Osteocyte (in vitro differentiated cells): ENCODE measurements around the gene FAM162A. TPM values are rescaled to one million over a fixed set of nuclear protein-coding genes. Genes with fewer than 3 reads are reported as not detected.

Source experiments
- DNase-seq: peaks from one replicate; pipeline ENCODE4 v3.0.0; 2021; ENCODE audit warnings: mixed read lengths; ENCODE audit not compliant: unreplicated experiment; ENCODE audit errors: extremely low spot score
- H3K27ac Mint-ChIP-seq: one replicate; pipeline ENCODE4 v1.8.0; 2021; ENCODE audit warnings: mild to moderate bottlenecking, mixed read lengths; ENCODE audit not compliant: unreplicated experiment
- H3K27me3 Mint-ChIP-seq: one replicate; pipeline ENCODE4 v1.8.0; 2021; ENCODE audit warnings: mixed read lengths; ENCODE audit not compliant: unreplicated experiment
- H3K36me3 Mint-ChIP-seq: one replicate; pipeline ENCODE4 v1.8.0; 2021; ENCODE audit warnings: mixed read lengths; ENCODE audit not compliant: unreplicated experiment
- H3K4me1 Mint-ChIP-seq: one replicate; pipeline ENCODE4 v1.8.0; 2021; ENCODE audit warnings: mixed read lengths; ENCODE audit not compliant: unreplicated experiment
- H3K4me3 Mint-ChIP-seq: one replicate; pipeline ENCODE4 v1.8.0; 2021; ENCODE audit warnings: mild to moderate bottlenecking, moderate library complexity, mixed read lengths; ENCODE audit not compliant: unreplicated experiment
- H3K9me3 Mint-ChIP-seq: one replicate; pipeline ENCODE4 v1.8.0; 2021; ENCODE audit warnings: mixed read lengths; ENCODE audit not compliant: unreplicated experiment
- total RNA-seq: library from RNA; stranded (reverse); gene quantifications from 2 replicates; pipeline ENCODE4 v1.2.1, GENCODE V29; 2021
- TF ChIP-seq, protein P1 (sequence below): fragments of 200-600 bp; sonication (generic); IDR thresholded peaks from 2 replicates; pipeline ENCODE4 v1.5.0; 2021; ENCODE audit warnings: antibody characterized with exemption, mild to moderate bottlenecking, moderate library complexity

FAM162A gene
- total RNA-seq, 1 donor from 2014 or later = 34.3 TPM

DNA sequence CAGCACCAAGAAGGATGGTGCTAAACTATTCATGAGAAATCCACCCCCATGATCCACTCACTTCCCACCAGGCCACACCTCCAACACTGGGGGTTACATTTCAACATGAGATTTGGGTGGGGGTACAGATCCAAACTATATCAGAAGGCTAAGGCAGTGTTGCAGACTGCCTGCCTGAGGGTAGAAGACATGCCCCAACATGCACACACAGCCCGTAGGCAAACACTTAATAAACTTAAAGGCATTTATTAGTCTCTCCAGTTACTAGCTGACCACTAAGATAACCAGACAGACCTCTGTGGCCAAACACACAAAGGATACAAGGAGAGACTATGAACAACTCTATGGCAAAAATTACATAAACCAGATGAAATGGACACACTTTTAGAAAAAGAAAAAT is 10.2 kb downstream of the FAM162A start:
- H3K4me1 Mint-ChIP-seq = peaks cover 4% of the 10 kb centered on the region
- TF ChIP-seq, protein P1, sequence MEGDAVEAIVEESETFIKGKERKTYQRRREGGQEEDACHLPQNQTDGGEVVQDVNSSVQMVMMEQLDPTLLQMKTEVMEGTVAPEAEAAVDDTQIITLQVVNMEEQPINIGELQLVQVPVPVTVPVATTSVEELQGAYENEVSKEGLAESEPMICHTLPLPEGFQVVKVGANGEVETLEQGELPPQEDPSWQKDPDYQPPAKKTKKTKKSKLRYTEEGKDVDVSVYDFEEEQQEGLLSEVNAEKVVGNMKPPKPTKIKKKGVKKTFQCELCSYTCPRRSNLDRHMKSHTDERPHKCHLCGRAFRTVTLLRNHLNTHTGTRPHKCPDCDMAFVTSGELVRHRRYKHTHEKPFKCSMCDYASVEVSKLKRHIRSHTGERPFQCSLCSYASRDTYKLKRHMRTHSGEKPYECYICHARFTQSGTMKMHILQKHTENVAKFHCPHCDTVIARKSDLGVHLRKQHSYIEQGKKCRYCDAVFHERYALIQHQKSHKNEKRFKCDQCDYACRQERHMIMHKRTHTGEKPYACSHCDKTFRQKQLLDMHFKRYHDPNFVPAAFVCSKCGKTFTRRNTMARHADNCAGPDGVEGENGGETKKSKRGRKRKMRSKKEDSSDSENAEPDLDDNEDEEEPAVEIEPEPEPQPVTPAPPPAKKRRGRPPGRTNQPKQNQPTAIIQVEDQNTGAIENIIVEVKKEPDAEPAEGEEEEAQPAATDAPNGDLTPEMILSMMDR = no peak
- no peak for DNase-seq
- peaks cover 10% of the 10 kb centered on the region for H3K36me3 Mint-ChIP-seq
- no peak overlapping the region for H3K4me3 Mint-ChIP-seq
- no peak overlapping the region for H3K27ac Mint-ChIP-seq
- no peaks in the 10 kb centered on the region for H3K27me3 Mint-ChIP-seq
- H3K9me3 Mint-ChIP-seq = no peaks in the 10 kb centered on the region

DNA sequence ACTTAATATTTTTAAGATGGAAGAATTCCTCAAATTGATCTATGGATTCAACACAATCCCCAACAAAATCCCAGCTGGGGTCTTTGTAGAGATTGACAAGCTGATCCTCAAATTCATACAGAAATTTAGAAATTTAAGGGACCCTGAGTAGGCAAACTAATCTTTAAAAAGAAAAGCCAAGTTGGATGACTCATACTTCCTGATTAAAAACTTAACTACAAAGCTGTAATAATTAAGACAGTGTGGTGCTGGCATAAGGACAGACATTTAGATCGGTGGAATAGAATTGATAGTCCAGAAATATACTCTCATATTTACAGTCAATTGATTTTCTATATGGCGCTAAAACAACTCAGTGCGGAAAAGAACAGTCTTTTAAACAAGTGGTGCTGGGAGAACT is 11.6 kb downstream of the FAM162A start:
- TF ChIP-seq, protein P1 = no peak
- H3K4me3 Mint-ChIP-seq = no peak overlapping the region
- no peaks in the 10 kb centered on the region for H3K9me3 Mint-ChIP-seq
- DNase-seq = no peak
- H3K27me3 Mint-ChIP-seq = no peaks in the 10 kb centered on the region
- H3K4me1 Mint-ChIP-seq = peaks cover 4% of the 10 kb centered on the region
- H3K36me3 Mint-ChIP-seq = peaks cover 12% of the 10 kb centered on the region
- H3K27ac Mint-ChIP-seq = no peak overlapping the region

DNA sequence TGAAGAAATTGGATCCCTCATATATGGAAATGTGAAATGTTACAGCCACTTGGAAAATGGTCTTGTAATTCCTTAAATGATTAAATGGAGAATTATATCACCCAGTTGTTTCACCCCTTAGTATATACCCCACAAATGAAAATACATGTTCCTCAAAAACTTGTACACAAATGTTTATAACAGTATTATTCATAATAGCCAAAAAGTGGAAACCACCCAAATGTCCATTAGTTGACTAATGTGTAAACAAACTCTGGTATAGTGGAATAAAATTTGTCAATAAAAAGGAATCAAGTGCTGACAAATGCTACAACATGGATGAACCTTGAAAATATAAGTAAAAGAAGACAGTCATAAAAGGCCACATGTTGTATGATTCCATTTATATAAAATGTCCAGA is 12.5 kb downstream of the FAM162A start:
- DNase-seq = no peak
- Mint-ChIP-seq H3K4me3 (no peak overlapping the region), H3K4me1 (peaks cover 1% of the 10 kb centered on the region), H3K27ac (no peak overlapping the region), H3K9me3 (no peaks in the 10 kb centered on the region), H3K36me3 (peaks cover 12% of the 10 kb centered on the region), H3K27me3 (no peaks in the 10 kb centered on the region)
- TF ChIP-seq, protein P1 = no peak

DNA sequence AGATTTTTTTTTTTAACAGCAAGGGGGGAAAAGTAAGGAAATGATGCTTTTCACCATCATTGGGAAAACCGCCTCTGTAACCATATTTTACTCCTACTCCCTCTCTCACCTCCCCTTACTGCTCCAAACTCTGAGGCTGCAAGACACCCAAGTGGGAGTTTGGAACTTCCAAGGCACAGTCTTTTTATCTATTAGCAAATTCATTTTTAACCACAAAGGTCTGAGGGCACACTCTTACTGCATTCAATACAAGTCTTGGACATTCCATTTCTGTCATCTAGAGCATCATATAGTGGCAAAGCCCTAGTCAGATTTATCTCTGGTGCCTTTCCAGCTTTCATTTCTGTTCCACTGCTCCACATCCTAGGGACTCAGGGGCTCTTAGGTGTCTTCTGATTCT is 13.2 kb downstream of the FAM162A start:
- peaks cover 1% of the 10 kb centered on the region for H3K4me1 Mint-ChIP-seq
- H3K36me3 Mint-ChIP-seq = peaks cover 12% of the 10 kb centered on the region
- no peak overlapping the region for H3K4me3 Mint-ChIP-seq
- no peak overlapping the region for H3K27ac Mint-ChIP-seq
- no peak for DNase-seq
- TF ChIP-seq, protein P1 = no peak
- H3K27me3 Mint-ChIP-seq = no peaks in the 10 kb centered on the region
- no peaks in the 10 kb centered on the region for H3K9me3 Mint-ChIP-seq

DNA sequence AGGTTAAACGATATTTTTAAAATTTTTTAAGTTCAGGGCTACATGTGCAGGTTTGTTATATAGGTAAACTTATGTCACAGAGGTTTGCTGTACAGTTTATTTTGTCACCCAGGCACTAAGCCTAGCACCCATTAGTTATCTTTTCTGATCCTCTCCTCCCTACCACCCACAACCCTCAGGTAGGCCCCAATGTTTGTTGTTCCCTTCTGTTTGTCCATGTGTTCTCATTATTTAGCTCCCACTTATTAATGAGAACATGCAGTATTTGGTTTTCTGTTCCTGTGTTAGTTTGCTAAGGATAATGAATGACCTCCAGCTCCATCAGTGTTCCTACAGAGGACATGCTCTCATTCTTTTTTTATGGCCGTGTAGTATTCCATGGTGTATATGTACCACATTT is 14.9 kb downstream of the FAM162A start:
- no peak for DNase-seq
- no peak overlapping the region for H3K4me3 Mint-ChIP-seq
- H3K27me3 Mint-ChIP-seq = no peaks in the 10 kb centered on the region
- no peak overlapping the region for H3K27ac Mint-ChIP-seq
- TF ChIP-seq, protein P1 = no peak
- no peaks in the 10 kb centered on the region for H3K9me3 Mint-ChIP-seq
- H3K4me1 Mint-ChIP-seq = peaks cover 1% of the 10 kb centered on the region
- H3K36me3 Mint-ChIP-seq = peaks cover 18% of the 10 kb centered on the region
